Heart left ventricle (tissue), 16 donors: ENCODE measurements around the gene COG2. TPM values are rescaled to one million over a fixed set of nuclear protein-coding genes. Genes with fewer than 3 reads are reported as not detected.

Experiments used
- ATAC-seq, 4 donors: fragments of 200-7000 bp; cut with Tn5 transposase; one replicate each; pipeline ENCODE4 v1.9.1; 2020 to 2022; ENCODE audit warnings: moderate library complexity in 4 of 4, mild to moderate bottlenecking in 3 of 4, moderate number of reproducible peaks in 1 of 4
- DNase-seq, 5 donors: peaks; one replicate each; pipeline ENCODE4 v3.0.0-alpha.2; 2020
- H3K27ac ChIP-seq, 12 donors: fragments of 200-600 bp; sonication (generic) in 4 of 12; one replicate each; pipeline versions ENCODE4 v1.5.0 to v1.8.0; 2016 to 2022; ENCODE audit warnings: mild to moderate bottlenecking in 2 of 12
- H3K27me3 ChIP-seq, 9 donors: fragments of 200-600 bp; sonication (generic) in 2 of 9; one replicate each; pipeline versions ENCODE4 v1.5.1 to v1.8.0; 2016 to 2022; ENCODE audit warnings: mild to moderate bottlenecking in 3 of 9
- H3K36me3 ChIP-seq, 9 donors: fragments of 200-600 bp; sonication (generic) in 2 of 9; one replicate each; pipeline versions ENCODE4 v1.5.0 to v1.8.0; 2018 to 2022; ENCODE audit warnings: mild to moderate bottlenecking in 2 of 9
- H3K4me1 ChIP-seq, 12 donors: fragments of 200-600 bp; sonication (generic) in 4 of 12; one replicate each; pipeline versions ENCODE4 v1.5.0 to v1.8.0; 2016 to 2022; ENCODE audit warnings: mild to moderate bottlenecking in 3 of 12
- H3K4me3 ChIP-seq, 12 donors: fragments of 200-600 bp; sonication (generic) in 4 of 12; one replicate each; pipeline versions ENCODE4 v1.5.0 to v1.8.0; 2017 to 2022; ENCODE audit warnings: mild to moderate bottlenecking in 9 of 12, moderate library complexity in 4 of 12
- H3K9me3 ChIP-seq, 12 donors: fragments of 200-600 bp; sonication (generic) in 4 of 12; one replicate each; pipeline versions ENCODE4 v1.5.0 to v1.8.0; 2016 to 2022; ENCODE audit warnings: mild to moderate bottlenecking in 1 of 12
- POLR2A ChIP-seq, 2 donors: fragments of 450-650 bp; IDR thresholded peaks; one replicate each; pipeline ENCODE4 v1.6.1; 2017; ENCODE audit warnings: antibody characterized with exemption in 2 of 2, mild to moderate bottlenecking in 2 of 2, moderate library complexity in 2 of 2
- WGBS, 4 donors: extraction: QIAGEN DNeasy Blood & Tissue Kit in 2 of 4; methylation state at CpG; one replicate each; pipeline versions ENCODE4 v1.1.5 to v1.1.7; 2013 to 2018; 5-methylcytosine and 5-hydroxymethylcytosine counted together
- intact Hi-C, 10 donors: fragments of 100-400 bp; cut with DNase I; formaldehyde crosslinking; loops; one replicate each; pipeline versions ENCODE4 v1.11.1 to v1.14.2; 2022
- polyA plus RNA-seq, 2 donors: library from polyadenylated mRNA; stranded (reverse); fragments of 200-250 nt; gene quantifications; one replicate each; pipeline ENCODE4 v1.2.3, GENCODE V29; 2013
- total RNA-seq, 9 donors: library from RNA; depleted of rRNA in 2 of 9; stranded (reverse); fragments of >200 nt in 2 of 9; fragmentation: NEBNext Ultra II Directional in 3 of 9; extraction: Animal tissue kit (Norgen Biotek cat#: 25700) in 3 of 9; gene quantifications; one replicate each; pipeline versions ENCODE4 v1.1.0 to v1.2.4, GENCODE V29; 2016 to 2023
- TF ChIP-seq, protein P1 (sequence below), 12 donors: fragments of 200-600 bp; sonication (generic) in 4 of 12; IDR thresholded peaks; one replicate each; pipeline versions ENCODE4 v1.5.0 to v1.8.0; 2018 to 2022; ENCODE audit warnings: antibody characterized with exemption in 12 of 12, mild to moderate bottlenecking in 5 of 12
- donor health status: ischemic (EF 13 %, LVEDD 7.1; RV severe dilation, severe dysfunction).
- donor health status: healthy with polysubstance abuse.
- donor health status: DM: no; HTN: yes; CAD: no.
- donor health status: DM: no; HTN: no; CAD: no.
- donor health status: ischemic (EF 25% LVEDD 6.9; RV normal size, moderate dysfunction).
- donor health status: ischemic (EF 25% LVEDD 5.7; RV mildly dilated, moderate dysfunction).
- donor health status: healthy.
- donor health status: DM: yes; HTN: yes; CAD: no.
- donor health status: ischemic (EF 35%, LVEDD 5.7; RV mildly dilated, moderate dysfunction).
- donor health status: nonischemic (EF 11% LVEDD 7.7; RV severe dilation, severe dysfunction).
- donor health status: DM: yes; HTN: yes; CAD: no.
- donor health status: PGD.
- donor health status: ischemic (EF 29% LVEDD 5.4; RV normal size, mild dysfunction).
- donor health status: nonischemic (EF 23%, LVEDD 6.1; RV moderate dilation, normal function).

The COG2 gene
- total and polyA plus RNA-seq, 11 donors: 9.2 to 31.4 (median 25.1) TPM

DNA sequence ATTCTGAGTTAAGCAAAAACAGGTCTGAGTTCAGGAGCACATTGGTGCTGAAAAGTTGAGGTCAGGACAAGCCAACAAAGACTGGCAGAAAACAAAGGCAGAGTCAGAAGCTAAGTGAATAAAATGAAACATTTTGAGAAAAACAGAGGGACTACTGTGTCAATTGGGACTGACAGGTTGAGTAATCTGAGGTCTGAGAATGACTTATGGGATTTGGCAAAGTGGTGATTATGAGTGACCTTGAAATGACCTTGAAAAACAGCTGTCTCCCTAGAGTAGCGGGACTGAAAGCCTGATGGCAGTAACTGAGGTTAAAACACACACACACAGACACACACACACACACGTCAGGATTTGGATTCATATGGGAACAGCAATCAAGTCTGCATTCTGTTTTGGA, 8.8 kb upstream of the COG2 start:
- DNase-seq: no peak
- Histone ChIP-seq H3K36me3 (no peaks in the 10 kb centered on the region), H3K4me1 (no peaks in the 10 kb centered on the region), H3K27ac (no peak overlapping the region), H3K27me3 (no peaks in the 10 kb centered on the region), H3K9me3 (no peaks in the 10 kb centered on the region), H3K4me3 (no peak overlapping the region)
- 45 to 76% (median 53%) methylated on average over 2 of the region's 2 CpGs for WGBS, 4 donors
- no peak for ATAC-seq
- TF ChIP-seq, protein P1, sequence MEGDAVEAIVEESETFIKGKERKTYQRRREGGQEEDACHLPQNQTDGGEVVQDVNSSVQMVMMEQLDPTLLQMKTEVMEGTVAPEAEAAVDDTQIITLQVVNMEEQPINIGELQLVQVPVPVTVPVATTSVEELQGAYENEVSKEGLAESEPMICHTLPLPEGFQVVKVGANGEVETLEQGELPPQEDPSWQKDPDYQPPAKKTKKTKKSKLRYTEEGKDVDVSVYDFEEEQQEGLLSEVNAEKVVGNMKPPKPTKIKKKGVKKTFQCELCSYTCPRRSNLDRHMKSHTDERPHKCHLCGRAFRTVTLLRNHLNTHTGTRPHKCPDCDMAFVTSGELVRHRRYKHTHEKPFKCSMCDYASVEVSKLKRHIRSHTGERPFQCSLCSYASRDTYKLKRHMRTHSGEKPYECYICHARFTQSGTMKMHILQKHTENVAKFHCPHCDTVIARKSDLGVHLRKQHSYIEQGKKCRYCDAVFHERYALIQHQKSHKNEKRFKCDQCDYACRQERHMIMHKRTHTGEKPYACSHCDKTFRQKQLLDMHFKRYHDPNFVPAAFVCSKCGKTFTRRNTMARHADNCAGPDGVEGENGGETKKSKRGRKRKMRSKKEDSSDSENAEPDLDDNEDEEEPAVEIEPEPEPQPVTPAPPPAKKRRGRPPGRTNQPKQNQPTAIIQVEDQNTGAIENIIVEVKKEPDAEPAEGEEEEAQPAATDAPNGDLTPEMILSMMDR (IDR thresholded peaks at IDR 0.05): no peak
- TF ChIP-seq POLR2A (IDR thresholded peaks at IDR 0.05): no peak
- intact Hi-C loops: loop anchor here in 2 of 10 donors (5.0 to 10.0 kb wide), 2 partner anchors 139 to 141 kb away; no protein-coding TSS in a partner anchor

GRCh38 chr1:230634384-230634783, 7.9 kb upstream of the COG2 start:
- H3K27ac ChIP-seq: no peak overlapping the region
- no peaks in the 10 kb centered on the region for H3K27me3 ChIP-seq
- intact Hi-C loops: loop anchor here in 2 of 10 donors (5.0 to 10.0 kb wide), 2 partner anchors 138 to 140 kb away; no protein-coding TSS in a partner anchor
- H3K4me1 ChIP-seq: peaks cover 0 to 6% (median 0%) of the 10 kb centered on the region in 12 donors
- WGBS, 4 donors: 60 to 70% (median 65%) methylated on average over 5 of the region's 5 CpGs
- no peak for DNase-seq
- no peak overlapping the region for H3K4me3 ChIP-seq
- no peaks in the 10 kb centered on the region for H3K36me3 ChIP-seq
- no peak for ATAC-seq
- no peak for TF ChIP-seq POLR2A (IDR thresholded peaks at IDR 0.05)
- TF ChIP-seq, protein P1 (IDR thresholded peaks at IDR 0.05): no peak
- no peaks in the 10 kb centered on the region for H3K9me3 ChIP-seq

GRCh38 chr1:230636575-230637148, 5.6 kb upstream of the COG2 start:
- no peaks in the 10 kb centered on the region for H3K9me3 ChIP-seq
- 79 to 84% (median 81%) methylated on average over 7 of the region's 7 CpGs for WGBS, 4 donors
- H3K27ac ChIP-seq: no peak overlapping the region
- H3K4me1 ChIP-seq: peaks cover 0 to 14% (median 0%) of the 10 kb centered on the region in 12 donors
- DNase-seq: no peak
- H3K4me3 ChIP-seq: no peak overlapping the region
- no peak for ATAC-seq
- H3K36me3 ChIP-seq: no peaks in the 10 kb centered on the region
- no peaks in the 10 kb centered on the region for H3K27me3 ChIP-seq
- TF ChIP-seq, protein P1 (IDR thresholded peaks at IDR 0.05): no peak
- TF ChIP-seq POLR2A (IDR thresholded peaks at IDR 0.05): no peak
- intact Hi-C loops: loop anchor here in 2 of 10 donors (5.0 to 10.0 kb wide), 2 partner anchors 138 to 141 kb away; no protein-coding TSS in a partner anchor

DNA sequence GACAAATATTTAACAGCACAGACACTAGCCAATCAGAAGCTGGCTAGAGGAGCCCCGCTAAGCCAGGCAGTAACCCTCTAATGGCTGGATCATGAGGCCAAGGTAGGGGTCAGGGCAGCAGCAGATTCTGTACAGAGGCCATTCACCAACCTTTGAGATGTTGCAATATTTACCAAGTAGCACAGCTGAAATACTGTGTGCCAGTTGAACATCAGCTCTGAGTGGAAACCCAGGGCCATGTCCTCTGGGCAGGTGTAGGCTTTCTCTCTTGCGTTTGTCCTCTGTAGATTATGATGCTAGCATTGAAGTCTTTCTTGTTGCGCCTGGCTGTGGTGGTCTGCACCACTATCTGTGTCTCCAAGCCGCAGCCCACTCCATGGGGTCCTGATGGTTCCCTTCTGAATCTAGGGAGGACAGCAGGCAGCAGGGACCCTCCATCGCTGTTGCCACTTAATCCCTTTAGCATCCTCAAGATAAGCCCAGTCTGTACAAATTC, 2.5 kb upstream of the COG2 start:
- intact Hi-C loops: loop anchor here in 8 of 10 donors (5.0 to 10.0 kb wide), 5 partner anchors 43 to 138 kb away; no protein-coding TSS in a partner anchor
- H3K4me1 ChIP-seq: peaks cover 10 to 38% (median 22%) of the 10 kb centered on the region in 12 donors
- no peak for ATAC-seq
- H3K4me3 ChIP-seq: no peak overlapping the region
- TF ChIP-seq, protein P1 (IDR thresholded peaks at IDR 0.05): no peak
- no peak for TF ChIP-seq POLR2A (IDR thresholded peaks at IDR 0.05)
- no peak for DNase-seq
- no peaks in the 10 kb centered on the region for H3K27me3 ChIP-seq
- WGBS, 4 donors: 70 to 78% (median 75%) methylated on average over 5 of the region's 5 CpGs
- peak overlapping the region in 2 of 12 donors; percentile 45 to 57 for H3K27ac ChIP-seq
- no peaks in the 10 kb centered on the region for H3K36me3 ChIP-seq
- no peaks in the 10 kb centered on the region for H3K9me3 ChIP-seq
